Uterus (tissue), 2 donors: ENCODE results near the gene KLF6.

Source experiments
- POLR2A ChIP-seq, 2 donors: fragments of 450-650 bp; IDR thresholded peaks; one replicate each; pipeline ENCODE4 v1.6.1; 2016; ENCODE audit warnings: antibody characterized with exemption in 2 of 2, mild to moderate bottlenecking in 1 of 2, moderate library complexity in 1 of 2
- TF ChIP-seq, protein P1 (sequence below), 4 experiments: fragments of 200-600 bp in 2 of 4; fragments of 450-650 bp in 2 of 4; sonication (generic) in 2 of 4; IDR thresholded peaks; one replicate each; pipeline ENCODE4 v1.5.1; 2016 to 2019; ENCODE audit warnings: antibody characterized with exemption in 4 of 4, mild to moderate bottlenecking in 2 of 4, moderate library complexity in 1 of 4

DNA sequence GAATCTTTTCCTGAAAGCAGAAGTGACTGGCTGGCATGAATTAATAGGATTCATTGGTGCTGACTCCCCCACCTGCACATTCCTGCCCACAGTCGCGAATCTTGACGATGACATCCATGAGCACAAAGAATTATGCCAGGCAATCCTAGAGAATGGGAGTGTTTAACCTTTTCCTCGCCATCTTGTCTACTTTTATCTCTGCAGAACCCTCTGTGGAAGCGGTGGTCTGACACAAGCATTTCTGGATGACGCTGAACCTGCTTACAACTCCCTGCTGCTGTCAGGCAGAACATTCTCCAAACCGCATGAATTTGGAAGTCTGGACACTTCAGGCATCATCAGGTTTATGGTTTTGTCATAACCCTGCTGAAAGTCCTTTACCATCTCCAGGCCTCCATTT is 36.5 kb downstream of the KLF6 start:
- TF ChIP-seq, protein P1, sequence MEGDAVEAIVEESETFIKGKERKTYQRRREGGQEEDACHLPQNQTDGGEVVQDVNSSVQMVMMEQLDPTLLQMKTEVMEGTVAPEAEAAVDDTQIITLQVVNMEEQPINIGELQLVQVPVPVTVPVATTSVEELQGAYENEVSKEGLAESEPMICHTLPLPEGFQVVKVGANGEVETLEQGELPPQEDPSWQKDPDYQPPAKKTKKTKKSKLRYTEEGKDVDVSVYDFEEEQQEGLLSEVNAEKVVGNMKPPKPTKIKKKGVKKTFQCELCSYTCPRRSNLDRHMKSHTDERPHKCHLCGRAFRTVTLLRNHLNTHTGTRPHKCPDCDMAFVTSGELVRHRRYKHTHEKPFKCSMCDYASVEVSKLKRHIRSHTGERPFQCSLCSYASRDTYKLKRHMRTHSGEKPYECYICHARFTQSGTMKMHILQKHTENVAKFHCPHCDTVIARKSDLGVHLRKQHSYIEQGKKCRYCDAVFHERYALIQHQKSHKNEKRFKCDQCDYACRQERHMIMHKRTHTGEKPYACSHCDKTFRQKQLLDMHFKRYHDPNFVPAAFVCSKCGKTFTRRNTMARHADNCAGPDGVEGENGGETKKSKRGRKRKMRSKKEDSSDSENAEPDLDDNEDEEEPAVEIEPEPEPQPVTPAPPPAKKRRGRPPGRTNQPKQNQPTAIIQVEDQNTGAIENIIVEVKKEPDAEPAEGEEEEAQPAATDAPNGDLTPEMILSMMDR (IDR thresholded peaks at IDR 0.05): no peak
- TF ChIP-seq POLR2A (IDR thresholded peaks at IDR 0.05): no peak
